Kidney tubule cell (primary cell): Measurements from ENCODE around the gene SERINC3.
"Not testable (repeated sequence)": the region's sequence is repeated elsewhere in the genome, so short reads cannot be mapped to it uniquely, and the experiment has no call there.

Experiments
- DNase-seq: peaks from one replicate; pipeline ENCODE4 v3.0.0-alpha.2; 2018; ENCODE audit warnings: low spot score

SERINC3 gene

DNA sequence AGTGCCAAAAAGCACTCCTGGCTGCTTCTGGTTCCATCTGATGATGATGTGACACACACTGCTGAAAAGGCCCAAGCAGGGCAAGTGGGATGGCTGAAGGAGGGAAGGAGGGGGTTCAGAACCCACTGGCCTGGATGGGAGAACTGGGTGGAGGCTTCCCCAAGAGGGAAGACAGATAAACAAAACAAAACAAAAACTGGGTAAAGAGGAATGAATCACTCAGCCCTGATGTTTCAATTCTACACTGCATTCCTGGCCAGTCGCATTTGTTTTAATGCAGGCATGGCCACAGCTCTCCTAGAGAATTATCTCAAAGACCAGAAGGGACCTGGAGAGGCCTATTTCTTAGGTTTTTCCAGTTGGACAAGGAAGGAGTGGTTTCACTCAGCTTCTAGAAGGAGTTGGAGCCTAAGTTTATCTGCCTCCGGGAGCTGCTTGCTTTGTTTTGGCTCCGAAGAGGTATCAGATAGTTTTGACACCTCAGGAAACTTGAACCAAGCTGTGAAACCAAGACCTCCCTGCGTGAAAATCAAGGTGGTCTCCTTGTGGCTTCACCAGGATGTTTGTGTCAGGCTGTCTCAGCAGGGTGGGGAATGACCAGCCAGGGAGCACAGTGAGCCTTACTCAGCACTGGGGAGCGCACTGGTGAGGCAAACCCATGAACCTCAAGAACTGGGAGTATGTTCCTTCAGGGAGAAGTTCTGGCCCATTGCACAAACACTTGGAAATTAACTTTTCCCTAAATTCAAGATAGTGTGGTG is 30.1 kb downstream of the SERINC3 start:
- DNase-seq = no peak

DNA sequence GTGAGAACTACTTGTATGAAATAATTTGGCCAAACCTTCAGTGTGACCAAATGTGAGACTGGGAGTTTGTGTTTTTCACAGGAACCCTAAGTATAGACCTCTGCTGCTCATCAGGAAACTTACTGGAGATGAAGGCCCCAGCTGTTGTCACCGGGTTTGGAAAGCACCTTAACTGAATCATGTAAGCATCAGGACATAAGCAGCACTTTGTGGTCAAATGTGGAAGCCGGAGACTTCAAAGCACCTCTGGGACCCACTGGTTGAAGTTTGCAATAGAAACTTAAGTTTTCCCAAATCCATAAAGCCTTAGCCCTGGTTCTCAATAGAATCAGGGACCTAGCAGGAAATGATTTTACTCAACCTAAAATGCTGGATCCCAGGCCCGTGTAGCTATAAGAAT is 31.9 kb downstream of the SERINC3 start:
- DNase-seq = no peak

DNA sequence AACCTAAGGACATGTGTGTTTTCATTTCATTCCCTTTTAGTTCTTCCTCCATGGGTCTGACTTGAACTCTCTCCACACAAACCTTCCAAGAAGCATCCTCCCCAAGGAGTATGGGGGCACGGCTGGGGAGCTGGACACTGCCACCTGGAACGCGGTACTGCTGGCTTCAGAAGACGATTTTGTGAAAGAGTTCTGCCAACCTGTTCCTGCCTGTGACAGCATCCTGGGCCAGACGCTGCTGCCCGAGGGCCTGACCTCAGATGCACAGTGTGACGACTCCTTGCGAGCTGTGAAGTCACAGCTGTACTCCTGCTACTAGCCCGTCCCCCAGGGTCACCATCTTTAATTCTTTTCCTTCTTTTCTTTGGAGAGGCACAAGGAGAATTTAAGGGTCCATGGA is 32.6 kb downstream of the SERINC3 start:
- no peak for DNase-seq

DNA sequence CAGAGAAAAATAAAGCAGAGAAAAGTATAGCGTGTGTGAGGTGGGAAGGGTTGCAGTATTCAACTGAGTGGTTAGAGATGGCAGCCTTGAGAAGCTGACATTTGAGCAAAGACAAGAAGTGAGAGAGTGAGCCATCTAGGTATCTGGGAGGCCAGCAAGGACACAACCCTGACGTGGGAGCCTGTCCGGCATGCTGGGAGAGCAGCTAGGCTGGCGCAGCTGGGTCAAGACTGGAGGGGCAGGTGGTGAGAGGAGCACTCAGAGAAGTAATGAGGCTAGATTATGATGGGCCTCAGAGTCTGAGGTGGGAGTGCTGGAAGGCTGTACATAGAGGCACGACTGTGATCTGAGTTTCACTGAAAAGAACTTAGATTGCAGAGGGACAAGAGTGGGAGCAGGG is 33.3 kb downstream of the SERINC3 start:
- no peak for DNase-seq

DNA sequence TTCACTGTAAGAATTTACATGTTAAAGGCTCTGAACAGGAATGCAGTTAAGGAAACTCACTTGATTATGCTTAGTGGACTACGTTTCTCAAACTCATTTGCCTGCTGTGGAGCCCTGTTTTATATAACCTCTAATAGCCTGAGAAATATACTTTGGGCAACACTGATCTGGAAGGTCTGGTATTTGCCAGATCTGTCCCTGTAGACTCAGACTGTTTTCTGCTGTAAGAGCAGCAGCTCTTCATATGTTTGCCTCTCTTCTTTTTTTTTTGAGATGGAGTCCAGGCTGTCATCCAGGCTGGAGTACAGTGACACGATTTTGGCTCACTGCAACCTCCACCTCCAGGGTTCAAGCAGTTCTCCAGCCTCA is 36.1 kb downstream of the SERINC3 start:
- DNase-seq = no peak

DNA sequence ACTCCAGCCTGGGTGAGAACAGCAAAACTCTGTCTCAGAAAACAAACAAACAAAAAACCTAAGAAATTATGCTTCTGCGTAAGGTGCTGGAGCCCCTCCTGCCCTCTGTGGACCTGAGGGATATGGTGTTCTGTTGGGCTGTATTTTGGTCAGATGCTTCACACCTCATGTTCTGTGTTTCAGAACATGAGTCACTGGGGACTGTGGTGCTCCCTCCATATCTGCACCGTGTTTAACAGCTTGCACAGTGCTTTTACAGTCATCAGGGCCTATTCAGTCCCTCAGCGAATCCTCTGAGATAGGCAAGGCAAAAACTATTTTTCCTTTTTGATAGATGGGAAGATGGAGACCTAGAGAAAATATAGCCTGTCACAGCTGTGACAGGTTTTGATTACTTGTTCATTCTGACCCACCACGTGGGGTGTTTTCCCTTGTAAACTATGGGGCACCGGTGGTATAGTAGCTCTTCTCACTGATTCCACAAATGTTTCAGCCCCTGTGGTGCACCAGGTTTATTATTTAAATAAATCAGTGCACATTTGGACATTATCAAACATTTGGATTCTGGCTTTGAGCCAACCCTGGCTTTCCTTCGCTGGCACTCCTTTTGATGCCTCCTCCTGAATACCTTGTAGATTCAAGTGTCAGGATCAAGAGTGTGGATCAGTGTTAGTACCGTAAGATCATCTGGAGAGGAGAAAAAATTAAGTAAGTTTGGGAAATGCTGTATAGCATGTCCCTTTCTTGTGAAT is 36.6 kb downstream of the SERINC3 start:
- no peak for DNase-seq

DNA sequence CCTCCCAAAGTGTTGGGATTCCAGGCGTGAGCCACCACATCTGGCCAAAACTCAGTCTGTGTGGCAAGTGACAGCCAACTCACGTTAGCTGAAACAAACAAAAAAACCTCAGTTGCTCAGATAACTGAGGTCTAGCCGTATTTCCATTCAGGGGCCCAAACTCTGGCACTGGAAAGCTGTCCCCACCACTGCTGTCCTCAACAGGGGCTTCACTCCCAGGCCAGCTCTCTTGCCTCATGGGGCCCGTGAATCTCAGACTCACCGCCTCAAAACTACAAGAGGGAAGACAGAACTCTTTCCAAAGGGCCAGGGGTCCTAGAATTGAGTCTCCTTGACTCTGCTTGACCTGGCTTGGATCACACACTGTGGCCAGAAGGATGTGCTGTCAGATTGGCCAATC is 38.8 kb downstream of the SERINC3 start:
- DNase-seq = no peak

DNA sequence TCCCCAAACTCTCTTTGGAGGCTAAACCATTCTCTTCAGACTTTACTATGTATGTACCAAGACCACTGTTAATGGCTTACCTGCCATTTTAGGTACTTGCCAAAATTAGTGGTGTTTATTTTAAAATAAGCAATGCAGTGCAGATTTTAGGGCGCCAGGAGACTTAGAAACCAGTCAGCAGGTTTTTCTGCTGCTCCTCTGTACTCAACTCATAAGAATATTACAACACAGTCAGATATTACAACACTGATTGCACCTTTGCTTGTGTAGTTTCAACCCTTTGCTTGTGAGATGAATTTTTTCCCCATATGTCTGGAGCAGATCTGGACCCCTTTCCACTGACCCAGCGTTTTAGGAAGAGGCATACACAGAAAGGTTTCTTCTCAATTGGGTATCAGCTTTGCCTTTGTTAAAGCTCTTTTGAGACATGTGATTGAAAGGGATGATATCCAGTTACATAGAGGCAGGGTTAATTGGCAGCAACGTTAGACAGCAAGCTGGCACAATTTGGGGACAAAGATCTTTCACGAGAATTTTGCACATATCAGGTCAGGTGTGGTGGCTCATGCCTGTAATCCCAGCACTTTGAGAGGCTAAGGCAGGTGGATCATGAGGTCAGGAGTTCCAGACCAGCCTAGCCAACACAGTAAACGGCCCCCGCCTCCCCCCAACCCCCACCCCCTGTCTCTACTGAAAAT is 40.0 kb downstream of the SERINC3 start:
- no peak for DNase-seq

DNA sequence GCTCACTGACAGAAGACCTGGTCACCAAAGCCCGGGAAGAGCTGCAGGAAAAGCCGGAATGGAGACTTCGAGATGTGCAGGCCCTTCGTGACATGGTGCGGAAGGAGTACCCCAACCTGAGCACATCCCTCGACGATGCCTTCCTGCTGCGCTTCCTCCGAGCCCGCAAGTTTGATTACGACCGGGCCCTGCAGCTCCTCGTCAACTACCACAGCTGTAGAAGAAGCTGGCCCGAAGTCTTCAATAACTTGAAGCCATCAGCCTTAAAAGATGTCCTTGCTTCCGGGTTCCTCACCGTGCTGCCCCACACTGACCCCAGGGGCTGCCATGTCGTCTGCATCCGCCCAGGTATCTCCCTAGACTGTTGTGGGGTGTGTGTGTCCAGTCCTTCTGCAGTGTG is 41.8 kb downstream of the SERINC3 start:
- DNase-seq = no peak

DNA sequence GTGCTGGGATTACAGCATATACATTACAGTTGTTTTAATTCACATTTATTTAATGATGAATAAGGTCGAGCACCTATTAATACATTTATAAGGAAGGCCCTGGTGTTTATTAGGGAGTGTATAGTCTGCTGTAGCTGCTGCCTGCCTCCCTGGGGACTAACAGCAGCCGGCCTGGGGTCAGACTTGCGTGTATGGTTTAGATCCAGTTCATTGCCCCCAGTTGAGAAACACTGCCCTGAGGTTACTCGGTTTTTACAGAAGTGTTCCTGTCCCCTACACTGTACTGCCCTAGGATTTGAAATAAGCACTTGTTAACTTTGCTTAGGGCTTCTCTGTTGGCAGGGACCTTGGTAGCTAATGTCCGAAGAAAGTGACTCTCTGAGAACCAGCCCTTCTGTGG is 42.2 kb downstream of the SERINC3 start:
- no peak for DNase-seq

DNA sequence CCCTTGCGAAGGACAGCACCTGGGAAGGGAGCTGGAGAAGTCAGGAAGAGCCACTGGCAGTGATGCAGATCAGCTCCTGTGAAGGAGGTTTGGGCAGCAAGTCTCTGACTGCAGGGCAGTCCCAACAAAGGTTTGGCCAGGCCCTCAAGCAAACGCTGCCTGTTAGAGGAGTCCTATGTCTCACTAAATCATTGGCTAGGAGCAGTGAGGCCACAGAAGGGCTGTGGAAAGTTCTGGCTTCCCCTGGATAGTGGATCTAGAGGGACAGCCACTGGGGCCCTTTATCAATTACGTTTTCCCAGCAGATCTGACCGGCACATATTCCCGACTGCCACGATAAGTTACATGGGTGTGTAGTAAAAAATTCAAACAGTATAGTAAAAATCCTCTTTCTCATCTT is 43.7 kb downstream of the SERINC3 start:
- DNase-seq = no peak

DNA sequence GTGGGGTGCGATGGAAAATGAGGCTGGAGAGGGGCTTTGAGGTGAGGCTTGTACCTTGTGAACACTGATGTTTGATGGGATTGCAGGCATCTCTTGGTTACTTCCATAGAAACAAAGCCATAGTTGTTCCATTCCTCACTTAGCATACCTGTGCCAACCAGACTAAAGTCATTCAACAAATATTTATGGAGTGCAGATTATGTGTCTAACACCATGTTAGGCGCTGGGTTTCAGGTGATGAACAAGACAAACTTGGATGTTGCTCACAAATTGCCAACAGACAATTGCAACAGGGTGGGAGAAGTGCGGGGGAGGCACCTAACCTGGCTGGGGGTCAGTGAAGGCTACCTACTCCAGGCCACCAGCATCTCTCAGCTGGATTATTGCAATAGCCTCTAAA is 44.7 kb downstream of the SERINC3 start:
- DNase-seq = peak; percentile 66

DNA sequence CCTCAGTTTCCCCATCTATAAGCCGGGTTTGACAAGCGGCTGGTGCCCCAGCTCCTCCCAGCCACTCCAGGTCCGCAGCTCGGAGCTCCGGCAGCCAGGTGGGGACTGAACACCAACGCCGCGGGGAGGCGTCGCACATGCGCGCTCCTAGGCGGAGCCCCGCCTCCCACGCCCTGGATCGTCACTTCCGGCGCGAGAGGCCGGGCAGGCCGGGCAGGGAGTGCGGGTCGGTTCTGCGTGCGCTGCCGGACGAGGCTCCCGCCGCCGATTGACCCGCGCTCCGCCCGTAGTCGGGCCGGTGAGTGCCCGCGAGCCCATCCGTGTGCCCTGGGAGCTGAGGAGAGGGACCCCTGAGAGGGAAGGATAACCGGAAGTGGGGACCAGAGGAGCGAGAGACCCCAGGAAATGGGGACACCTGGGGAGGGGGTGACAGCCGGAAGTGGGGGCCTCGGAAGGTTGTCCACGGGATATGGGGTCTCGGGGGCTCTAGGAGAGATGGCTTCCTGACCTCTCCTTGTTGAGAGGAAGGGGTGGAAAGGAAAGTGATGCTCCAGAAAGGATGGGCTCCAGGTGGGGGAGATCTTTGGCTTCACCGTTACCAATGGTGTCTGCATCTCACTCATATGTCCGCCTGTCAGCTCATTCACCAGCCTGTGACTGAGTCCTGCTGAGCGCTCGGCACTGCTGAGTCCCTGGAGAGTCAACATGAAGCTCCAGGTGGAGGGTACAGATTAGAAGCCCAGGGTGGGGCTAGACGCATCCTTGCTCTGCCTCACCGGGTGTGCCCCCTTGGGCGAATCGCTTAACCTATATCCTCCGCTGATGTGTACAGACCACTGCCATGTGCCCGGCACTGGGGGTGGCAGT is 45.9 kb downstream of the SERINC3 start, which contains the start of gene TTPAL:
TSS of gene TTPAL (plus strand) at position 181 of the 867 bp plus-strand sequence. CDS start 4,126 bp downstream, outside the sequence.
- peak; percentile 89 for DNase-seq

DNA sequence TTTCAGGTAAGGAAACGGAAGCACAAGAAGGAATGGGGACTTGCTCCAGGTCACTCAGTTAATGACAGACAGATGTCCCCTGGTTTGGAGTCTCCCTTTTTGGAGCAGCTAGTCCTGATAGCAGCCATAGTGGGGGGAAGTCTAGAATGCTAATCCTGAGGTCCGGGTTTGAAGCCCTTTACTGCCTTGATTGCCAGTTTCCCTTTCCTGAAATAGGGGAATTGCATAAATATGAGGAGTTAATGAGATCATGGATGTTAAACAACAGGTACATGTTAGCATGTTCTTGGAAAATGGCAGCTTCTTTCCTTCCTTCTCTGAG is 46.5 kb downstream of the SERINC3 start:
- DNase-seq = no peak

DNA sequence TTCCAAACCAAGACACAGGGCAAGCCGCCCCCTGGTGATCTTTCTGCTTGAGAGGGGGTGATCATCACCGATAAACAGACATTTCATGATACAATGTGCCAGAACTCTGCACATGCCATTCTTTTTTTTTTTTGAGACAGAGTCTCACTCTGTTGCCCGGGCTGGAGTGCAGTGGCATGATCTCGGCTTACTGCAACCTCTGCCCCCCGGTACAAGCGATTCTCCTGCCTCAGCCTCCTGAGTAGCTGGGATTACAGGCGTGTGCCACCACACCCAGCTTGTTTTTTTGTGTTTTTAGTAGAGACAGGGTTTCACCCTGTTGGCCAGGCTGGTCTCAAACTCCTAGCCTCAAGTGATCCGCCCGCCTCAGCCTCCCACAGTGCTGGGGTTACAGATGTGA is 49.6 kb downstream of the SERINC3 start:
- not testable (repeated sequence) for DNase-seq

DNA sequence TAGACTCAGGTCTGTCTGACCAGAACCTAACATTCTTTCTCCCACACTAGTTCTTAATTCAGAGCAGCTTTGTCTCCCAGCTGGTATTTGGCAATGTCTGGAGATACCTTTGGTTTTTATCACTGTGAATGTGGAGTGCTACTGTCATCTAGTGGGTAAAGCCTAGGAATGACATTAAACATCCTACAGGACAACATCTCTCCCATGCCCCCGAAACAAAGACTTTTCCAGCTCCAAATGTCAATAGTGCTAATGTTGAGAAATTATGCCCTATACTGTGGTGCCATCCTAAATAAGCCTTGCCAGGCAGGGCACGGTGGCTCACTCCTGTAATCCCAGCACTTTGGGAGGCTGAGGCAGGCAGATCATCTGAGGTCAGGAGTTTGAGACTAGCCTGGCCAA is 50.4 kb downstream of the SERINC3 start:
- DNase-seq = peak; percentile 34

DNA sequence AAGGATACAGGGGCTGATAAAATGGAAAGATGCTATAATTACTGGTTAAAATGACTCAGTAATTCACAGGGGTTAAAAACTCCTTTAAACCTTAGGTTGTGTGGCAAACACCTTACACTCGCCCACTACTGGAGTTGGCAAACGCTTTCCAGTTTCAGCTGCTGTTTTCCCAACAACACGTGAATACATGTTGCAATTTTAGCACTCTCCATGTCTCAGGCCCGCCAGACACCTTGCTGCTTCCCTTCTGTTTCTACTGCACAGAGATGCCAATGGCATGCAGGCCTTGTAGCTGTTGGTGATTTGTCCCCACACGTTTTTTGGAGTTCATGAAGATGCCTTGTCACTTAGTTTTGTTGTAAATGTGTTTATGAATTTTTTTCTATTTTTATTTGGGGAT is 51.5 kb downstream of the SERINC3 start:
- no peak for DNase-seq

DNA sequence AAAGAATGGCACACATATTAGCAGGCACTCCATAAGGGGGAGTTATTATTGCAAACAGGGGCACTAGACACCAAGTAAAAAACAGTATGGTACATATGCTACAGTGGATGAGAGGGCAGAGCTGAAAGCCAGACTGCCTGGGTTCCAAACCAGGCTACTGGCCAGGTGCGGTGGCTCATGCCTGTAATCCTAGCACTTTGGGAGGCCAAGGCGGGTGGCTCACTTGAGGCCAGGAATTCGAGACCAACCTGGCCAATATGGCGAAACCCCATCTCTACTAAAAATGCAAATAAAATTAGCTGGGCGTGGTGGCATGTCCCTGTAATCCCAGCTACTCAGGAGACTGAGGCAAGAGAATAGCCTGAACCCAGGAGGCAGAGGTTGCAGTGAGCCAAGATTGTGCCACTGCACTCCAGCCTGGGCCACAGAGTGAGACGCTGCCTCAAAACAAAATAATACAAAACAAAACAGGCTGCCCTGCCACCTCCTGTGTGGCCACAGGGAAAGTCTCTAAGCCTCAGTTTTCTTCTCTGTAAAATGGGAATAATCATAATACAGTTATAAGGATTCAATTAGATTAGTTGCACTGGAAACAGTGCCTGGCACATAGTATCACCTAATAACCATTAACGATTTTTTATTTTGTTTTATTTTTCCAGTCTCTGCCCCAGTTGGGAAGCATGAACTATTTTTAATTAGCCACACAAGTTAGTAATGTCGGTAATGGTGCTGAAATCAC is 53.7 kb downstream of the SERINC3 start:
- no peak for DNase-seq

DNA sequence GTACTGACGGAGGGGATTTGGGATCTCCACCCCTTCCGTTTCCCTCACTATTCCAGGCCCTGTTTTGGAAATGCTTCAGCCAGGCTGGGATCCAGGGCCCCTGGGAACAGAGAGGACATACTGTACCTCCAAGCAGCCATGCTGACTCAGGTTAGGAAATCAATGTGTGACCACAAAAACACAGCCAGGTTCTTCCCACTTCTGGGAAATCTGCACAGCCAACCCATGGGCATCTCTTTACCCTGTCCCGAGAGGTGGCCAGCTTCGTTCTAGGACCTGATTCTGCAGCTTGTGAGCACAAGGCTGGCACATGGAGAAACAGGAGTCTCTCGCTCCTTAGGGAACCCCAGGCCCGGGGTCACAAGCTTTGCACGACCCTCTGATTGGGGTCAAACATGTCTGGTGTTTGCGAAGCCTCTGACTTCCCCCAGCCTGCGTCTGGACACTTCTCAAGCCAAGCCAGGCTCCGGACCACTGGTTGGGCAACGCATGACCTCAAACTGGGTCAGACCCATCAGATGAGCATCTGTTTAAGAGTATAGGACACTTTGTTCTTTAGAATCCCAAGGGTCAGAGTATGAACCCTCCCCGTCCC is 54.5 kb downstream of the SERINC3 start:
- no peak for DNase-seq

DNA sequence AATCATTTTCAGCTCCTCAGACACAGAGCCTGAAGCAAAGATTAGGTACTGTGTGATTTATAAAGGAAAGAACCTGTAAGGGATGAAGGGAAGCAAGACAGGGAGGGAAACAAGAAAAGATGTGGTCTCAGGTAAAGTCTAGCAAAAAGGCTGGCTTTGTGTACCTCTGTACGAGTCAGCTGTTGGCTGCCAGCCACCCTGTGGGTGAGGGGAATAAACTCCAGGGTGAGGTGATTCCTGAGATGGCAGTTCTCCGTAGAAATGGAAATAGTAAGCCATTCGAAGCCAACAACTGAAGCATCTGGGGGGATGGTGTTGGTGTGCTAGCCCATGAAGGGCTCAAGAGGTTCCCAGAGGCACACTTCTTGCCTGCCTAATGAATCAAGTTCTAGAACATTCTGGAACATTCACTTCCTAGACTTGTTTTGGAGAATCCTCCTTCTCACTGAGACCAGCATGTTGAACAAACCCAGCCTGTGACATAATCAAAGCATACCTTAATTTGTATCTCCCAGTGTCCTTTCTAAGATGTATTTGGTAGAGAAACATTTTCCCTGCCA is 56.8 kb downstream of the SERINC3 start:
- peak; percentile 12 for DNase-seq

DNA sequence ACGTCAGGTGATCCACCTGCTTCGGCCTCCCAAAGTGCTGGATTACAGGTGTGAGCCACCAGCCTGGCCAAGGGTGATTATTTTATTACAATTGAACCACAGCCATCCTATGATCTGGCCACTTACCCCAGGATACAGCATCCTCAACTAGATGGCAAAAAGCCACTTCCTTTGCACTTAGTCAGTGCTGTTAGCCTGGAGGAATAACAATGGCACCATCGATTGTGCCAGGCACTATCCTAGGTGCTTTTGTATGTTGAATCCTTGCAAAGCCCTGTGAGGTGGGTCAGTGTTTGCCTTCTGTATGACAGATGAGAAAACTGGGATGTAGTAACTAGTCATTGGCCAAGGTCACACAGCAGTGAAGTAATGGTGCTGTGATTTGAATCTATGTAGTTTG is 57.4 kb downstream of the SERINC3 start:
- no peak for DNase-seq
